Measurements from ENCODE around the gene IGFL3.
"Not testable (repeated sequence)": the region's sequence is repeated elsewhere in the genome, so short reads cannot be mapped to it uniquely, and the experiment has no call there.

Gene IGFL3

GRCh38 chr19:46124638-46125115, at the start of gene IGFL3:
Gene IGFL3 (minus strand): TSS chr19:46124688. CDS start chr19:46124649, 39 bp downstream.
- Histone ChIP-seq H3F3A (ENCODE audit: insufficient read depth, low read length) (no peaks in the 10 kb centered on the region), H3K4me3 (ENCODE audit: low read depth, low read length, poor library complexity, severe bottlenecking) (no peak within 1 kb of the TSS), H3K27ac (ENCODE audit: low read depth, low read length, poor library complexity, severe bottlenecking) (no peak within 1 kb of the TSS), H3K4me1 (ENCODE audit: insufficient read depth, low read length, severe bottlenecking) (no peaks in the 10 kb centered on the region), H2AFZ (ENCODE audit: low read length) (no peak within 1 kb of the TSS), H3K9ac (ENCODE audit: low read length) (no peak within 1 kb of the TSS), H3K27me3 (ENCODE audit: insufficient read depth, low read length) (no peaks in the 10 kb centered on the region), H3K36me3 (ENCODE audit: insufficient read depth, low read length) (no peaks in the 10 kb centered on the region), H3K4me2 (ENCODE audit: low read length) (no peak within 1 kb of the TSS), H4K20me1 (ENCODE audit: insufficient read depth, low read length) (no peaks in the 10 kb centered on the region), H3K9me3 (ENCODE audit: low read length) (no peaks in the 10 kb centered on the region), H3K79me2 (ENCODE audit: insufficient read depth, low read length) (no peaks in the 10 kb centered on the region), H3K9me2 (ENCODE audit: low read depth, low read length) (no peaks in the 10 kb centered on the region)
- no peak for TF ChIP-seq EZH2 (IDR thresholded peaks at IDR 0.05; ENCODE audit: borderline replicate concordance, low read length)
- no peak for TF ChIP-seq CTCF (IDR thresholded peaks at IDR 0.05; ENCODE audit: low read length)

- Histone ChIP-seq H2AFZ (ENCODE audit: low read length) (no peak overlapping the region), H3K36me3 (ENCODE audit: insufficient read depth, low read length) (no peaks in the 10 kb centered on the region), H3K4me3 (ENCODE audit: low read depth, low read length, poor library complexity, severe bottlenecking) (no peak overlapping the region), H3K4me1 (ENCODE audit: insufficient read depth, low read length, severe bottlenecking) (no peaks in the 10 kb centered on the region), H3K27me3 (ENCODE audit: insufficient read depth, low read length) (no peaks in the 10 kb centered on the region), H3K9me2 (ENCODE audit: low read depth, low read length) (no peaks in the 10 kb centered on the region), H4K20me1 (ENCODE audit: insufficient read depth, low read length) (no peaks in the 10 kb centered on the region), H3F3A (ENCODE audit: insufficient read depth, low read length) (no peaks in the 10 kb centered on the region), H3K9ac (ENCODE audit: low read length) (no peak overlapping the region), H3K79me2 (ENCODE audit: insufficient read depth, low read length) (no peaks in the 10 kb centered on the region), H3K27ac (ENCODE audit: low read depth, low read length, poor library complexity, severe bottlenecking) (no peak overlapping the region), H3K4me2 (ENCODE audit: low read length) (no peak overlapping the region), H3K9me3 (ENCODE audit: low read length) (no peaks in the 10 kb centered on the region)
- TF ChIP-seq CTCF (IDR thresholded peaks at IDR 0.05; ENCODE audit: low read length), result no peak
Observed at GRCh38 chr19:46173886-46174480, 49.5 kb upstream of the IGFL3 start.

GRCh38 chr19:46162731-46163130, 38.2 kb upstream of the IGFL3 start:
- Histone ChIP-seq H3K9ac (ENCODE audit: low read length) (no peak overlapping the region), H3K9me3 (ENCODE audit: low read length) (no peaks in the 10 kb centered on the region; the same call in 1 of the 2 replicates), H3K4me2 (ENCODE audit: low read length) (no peak overlapping the region), H3K36me3 (ENCODE audit: insufficient read depth, low read length) (no peaks in the 10 kb centered on the region), H3K9me2 (ENCODE audit: low read depth, low read length) (no peaks in the 10 kb centered on the region), H3K4me1 (ENCODE audit: insufficient read depth, low read length, severe bottlenecking) (no peaks in the 10 kb centered on the region), H4K20me1 (ENCODE audit: insufficient read depth, low read length) (no peaks in the 10 kb centered on the region), H3F3A (ENCODE audit: insufficient read depth, low read length) (no peaks in the 10 kb centered on the region), H3K27ac (ENCODE audit: low read depth, low read length, poor library complexity, severe bottlenecking) (no peak overlapping the region), H3K79me2 (ENCODE audit: insufficient read depth, low read length) (no peaks in the 10 kb centered on the region), H3K27me3 (ENCODE audit: insufficient read depth, low read length) (0 out of 2 replicates have a peak, but pooled peaks cover 1% of the 10 kb centered on the region), H2AFZ (ENCODE audit: low read length) (no peak overlapping the region), H3K4me3 (ENCODE audit: low read depth, low read length, poor library complexity, severe bottlenecking) (no peak overlapping the region)
- no peak for TF ChIP-seq EZH2 (IDR thresholded peaks at IDR 0.05; ENCODE audit: borderline replicate concordance, low read length)

GRCh38 chr19:46161642-46162257, 37.3 kb upstream of the IGFL3 start:
- not testable (repeated sequence) for H3K27me3 ChIP-seq (ENCODE audit: insufficient read depth, low read length); H4K20me1 ChIP-seq (ENCODE audit: insufficient read depth, low read length); H3K9me3 ChIP-seq (ENCODE audit: low read length); H3K79me2 ChIP-seq (ENCODE audit: insufficient read depth, low read length); H3K4me2 ChIP-seq (ENCODE audit: low read length); H3K36me3 ChIP-seq (ENCODE audit: insufficient read depth, low read length); H3K9ac ChIP-seq (ENCODE audit: low read length); H3K4me3 ChIP-seq (ENCODE audit: low read depth, low read length, poor library complexity, severe bottlenecking); H3K27ac ChIP-seq (ENCODE audit: low read depth, low read length, poor library complexity, severe bottlenecking); H3K9me2 ChIP-seq (ENCODE audit: low read depth, low read length); H2AFZ ChIP-seq (ENCODE audit: low read length); H3F3A ChIP-seq (ENCODE audit: insufficient read depth, low read length); H3K4me1 ChIP-seq (ENCODE audit: insufficient read depth, low read length, severe bottlenecking)
